Measurements from ENCODE around the gene S100A6.
"Not testable (repeated sequence)": the region's sequence is repeated elsewhere in the genome, so short reads cannot be mapped to it uniquely, and the experiment has no call there.

GRCh38 chr1:153521808-153522207 is 14.0 kb downstream of the S100A6 start:
- TF ChIP-seq ZNF274 (IDR thresholded peaks at IDR 0.05; ENCODE audit: low read depth, low read length); YY1 (IDR thresholded peaks at IDR 0.05; ENCODE audit: insufficient read depth, insufficient read length): not testable (repeated sequence)

Data from NT2/D1 (cell line).